Transverse colon (tissue), 4 donors: ENCODE measurements around the gene PITPNM2. TPM values are rescaled to one million over a fixed set of nuclear protein-coding genes. Genes with fewer than 3 reads are reported as not detected.

Source experiments
- DNase-seq: peaks from one replicate; pipeline ENCODE4 v3.0.0-alpha.2; 2019
- H3K27ac ChIP-seq, 4 donors: fragments of 200-600 bp; sonication (generic); 2 replicates each; pipeline ENCODE4 v1.5.1; 2016 to 2018; ENCODE audit warnings: inconsistent platforms in 4 of 4
- H3K27me3 ChIP-seq: fragments of 200-600 bp; sonication (generic); 2 replicates; pipeline ENCODE4 v1.5.1; 2017; ENCODE audit warnings: inconsistent platforms
- H3K36me3 ChIP-seq, 4 donors: fragments of 200-600 bp; sonication (generic); 2 replicates each; pipeline ENCODE4 v1.5.1; 2017 to 2019; ENCODE audit warnings: inconsistent platforms in 4 of 4
- H3K4me1 ChIP-seq, 4 donors: fragments of 200-600 bp; sonication (generic); 2 replicates each; pipeline ENCODE4 v1.5.1; 2017 to 2020; ENCODE audit warnings: inconsistent platforms in 4 of 4
- H3K4me3 ChIP-seq, 4 donors: fragments of 200-600 bp; sonication (generic); 1 replicate in 1 of 4; 2 replicates in 3 of 4; pipeline versions ENCODE4 v1.5.1 to v1.6.1; 2017 to 2019; ENCODE audit warnings: inconsistent platforms in 4 of 4
- H3K9me3 ChIP-seq, 2 donors: fragments of 200-600 bp; sonication (generic); 2 replicates each; pipeline ENCODE4 v1.5.1; 2017 to 2019; ENCODE audit warnings: inconsistent platforms in 2 of 2
- CTCF ChIP-seq, 5 experiments: fragments of 200-600 bp in 3 of 5; fragments of 450-650 bp in 2 of 5; sonication (generic) in 3 of 5; IDR thresholded peaks; 1 replicate in 2 of 5; 2 replicates in 3 of 5; pipeline ENCODE4 v1.5.1; 2016 to 2017; ENCODE audit warnings: antibody characterized with exemption in 5 of 5, inconsistent platforms in 3 of 5, mild to moderate bottlenecking in 2 of 5, moderate library complexity in 1 of 5
- EP300 ChIP-seq: sonication (generic); formaldehyde crosslinking; IDR thresholded peaks from one replicate; pipeline ENCODE4 v1.6.1; 2017; ENCODE audit warnings: antibody characterized with exemption, low read depth
- POLR2A ChIP-seq: fragments of 450-650 bp; IDR thresholded peaks from one replicate; pipeline ENCODE4 v1.6.1; 2016; ENCODE audit warnings: antibody characterized with exemption, mild to moderate bottlenecking, moderate library complexity
- POLR2AphosphoS5 ChIP-seq, 3 donors: sonication (generic); formaldehyde crosslinking; IDR thresholded peaks; one replicate each; pipeline ENCODE4 v1.6.1; 2016; ENCODE audit warnings: antibody characterized with exemption in 3 of 3
- WGBS, 2 donors: methylation state at CpG; one replicate each; pipeline ENCODE4 v1.1.5; 2018; ENCODE audit warnings: low coverage in 1 of 2; 5-methylcytosine and 5-hydroxymethylcytosine counted together
- in situ Hi-C, 4 donors: fragments of 200-750 bp; cut with MboI; loops; one replicate each; pipeline versions ENCODE4 v1.15.0 to v1.15.1; 2017; ENCODE audit warnings: low sequenced_read_pairs in 3 of 4, low pct_ligation_motif_present in 1 of 4, low pct_unique_long_range_greater_than_20kb in 1 of 4
- intact Hi-C: fragments of 100-400 bp; cut with DNase I; formaldehyde crosslinking; loops from one replicate; pipeline ENCODE4 v1.15.1; 2023; ENCODE audit warnings: low total_unique reads
- total RNA-seq, 4 donors: library from RNA; depleted of rRNA; stranded (reverse); fragments of >200 nt; gene quantifications; one replicate each; pipeline ENCODE4 v1.1.0, GENCODE V29; 2016

The PITPNM2 gene
- total RNA-seq, 4 donors from 2014 or later = 10.5 to 19.8 (median 14.3) TPM

GRCh38 chr12:123153906-123154305 is 3.0 kb upstream of the PITPNM2 start:
- H3K27me3 ChIP-seq = no peaks in the 10 kb centered on the region
- DNase-seq = no peak
- H3K36me3 ChIP-seq = no peaks in the 10 kb centered on the region
- no peak overlapping the region for H3K4me3 ChIP-seq
- no peak overlapping the region for H3K27ac ChIP-seq
- in situ Hi-C loops (no loop called here), intact Hi-C loops (no loop called here)
- peaks cover 1 to 28% (median 17%) of the 10 kb centered on the region in 4 donors for H3K4me1 ChIP-seq
- TF ChIP-seq EP300 (no peak), POLR2AphosphoS5 (IDR thresholded peaks at IDR 0.05) (no peak), CTCF (IDR thresholded peaks at IDR 0.05) (no peak), POLR2A (no peak)
- no peaks in the 10 kb centered on the region for H3K9me3 ChIP-seq
- 38 to 69% methylated on average over 1 to 2 of the region's 2 CpGs for WGBS, 2 donors

- Histone ChIP-seq H3K27ac (peak overlapping the region in 1 of 4 donors; percentile 83), H3K9me3 (no peaks in the 10 kb centered on the region), H3K36me3 (no peaks in the 10 kb centered on the region), H3K4me1 (peaks cover 5 to 29% (median 21%) of the 10 kb centered on the region in 4 donors), H3K4me3 (no peak overlapping the region), H3K27me3 (no peaks in the 10 kb centered on the region)
- TF ChIP-seq POLR2AphosphoS5 (IDR thresholded peaks at IDR 0.05) (no peak), POLR2A (no peak), EP300 (no peak), CTCF (IDR thresholded peaks at IDR 0.05) (no peak)
- WGBS, 2 donors = 66 to 75% methylated on average over 3 of the region's 3 CpGs
- no peak for DNase-seq
- in situ Hi-C loops (no loop called here), intact Hi-C loops (no loop called here)
Observed at GRCh38 chr12:123152833-123153232, 1.9 kb upstream of the PITPNM2 start.

GRCh38 chr12:123151457-123152454 is 866 bp upstream of the PITPNM2 start:
- no peak for TF ChIP-seq POLR2A
- no peak for TF ChIP-seq CTCF (IDR thresholded peaks at IDR 0.05)
- no peak for TF ChIP-seq EP300
- no peak for TF ChIP-seq POLR2AphosphoS5 (IDR thresholded peaks at IDR 0.05)
- peaks cover 5 to 35% (median 26%) of the 10 kb centered on the region in 4 donors for H3K4me1 ChIP-seq
- intact Hi-C loops (loop anchor here (1.0 kb wide), 1 partner anchor 108 kb away; no protein-coding TSS in a partner anchor), in situ Hi-C loops (no loop called here)
- H3K4me3 ChIP-seq = peak overlapping the region; percentile 61 to 86 (median 74)
- no peaks in the 10 kb centered on the region for H3K9me3 ChIP-seq
- 38 to 76% methylated on average over 6 to 46 of the region's 46 CpGs for WGBS, 2 donors
- no peak for DNase-seq
- no peaks in the 10 kb centered on the region for H3K36me3 ChIP-seq
- H3K27me3 ChIP-seq = no peaks in the 10 kb centered on the region
- peak overlapping the region; percentile 81 to 95 (median 88) for H3K27ac ChIP-seq

- Histone ChIP-seq H3K36me3 (no peaks in the 10 kb centered on the region), H3K4me1 (peaks cover 5 to 35% (median 26%) of the 10 kb centered on the region in 4 donors), H3K9me3 (no peaks in the 10 kb centered on the region), H3K27me3 (no peaks in the 10 kb centered on the region), H3K4me3 (peak overlapping the region; percentile 60 to 77 (median 64)), H3K27ac (peak overlapping the region; percentile 83 to 95 (median 92))
- no peak for TF ChIP-seq CTCF (IDR thresholded peaks at IDR 0.05)
- TF ChIP-seq POLR2A = no peak
- TF ChIP-seq EP300 = no peak
- no peak for TF ChIP-seq POLR2AphosphoS5 (IDR thresholded peaks at IDR 0.05)
- 0% methylated on average over 21 of the region's 54 CpGs; no CpG with 5 or more reads in 1 of the 2 donors for WGBS, 2 donors
- in situ Hi-C loops (no loop called here), intact Hi-C loops (no loop called here)
- DNase-seq = peak; percentile 31
Observed at GRCh38 chr12:123150275-123150743, 581 bp downstream of the PITPNM2 start.
